GM13977 (cell line): ENCODE data around the gene OTUB2.

Source experiments
- DNase-seq: peaks from one replicate; pipeline ENCODE4 v3.0.0; 2012; ENCODE audit warnings: low spot score
- in situ Hi-C: fragments of 300-500 bp; cut with MboI; formaldehyde crosslinking; loops from one replicate; pipeline ENCODE4 v1.12.0; 2022; ENCODE audit warnings: low sequenced_read_pairs, low pct_unique_long_range_greater_than_20kb, mixed read lengths, inconsistent platforms; ENCODE audit not compliant: unreplicated experiment
- TF ChIP-seq, protein P1 (sequence below): IDR thresholded peaks from 2 replicates; pipeline ENCODE4 v1.5.1; 2012; ENCODE audit warnings: mild to moderate bottlenecking, control low read depth; ENCODE audit not compliant: insufficient read depth; ENCODE audit errors: extremely low read depth, missing control alignments

The OTUB2 gene

GRCh38 chr14:94001016-94001415 is 25.1 kb upstream of the OTUB2 start:
- TF ChIP-seq, protein P1, sequence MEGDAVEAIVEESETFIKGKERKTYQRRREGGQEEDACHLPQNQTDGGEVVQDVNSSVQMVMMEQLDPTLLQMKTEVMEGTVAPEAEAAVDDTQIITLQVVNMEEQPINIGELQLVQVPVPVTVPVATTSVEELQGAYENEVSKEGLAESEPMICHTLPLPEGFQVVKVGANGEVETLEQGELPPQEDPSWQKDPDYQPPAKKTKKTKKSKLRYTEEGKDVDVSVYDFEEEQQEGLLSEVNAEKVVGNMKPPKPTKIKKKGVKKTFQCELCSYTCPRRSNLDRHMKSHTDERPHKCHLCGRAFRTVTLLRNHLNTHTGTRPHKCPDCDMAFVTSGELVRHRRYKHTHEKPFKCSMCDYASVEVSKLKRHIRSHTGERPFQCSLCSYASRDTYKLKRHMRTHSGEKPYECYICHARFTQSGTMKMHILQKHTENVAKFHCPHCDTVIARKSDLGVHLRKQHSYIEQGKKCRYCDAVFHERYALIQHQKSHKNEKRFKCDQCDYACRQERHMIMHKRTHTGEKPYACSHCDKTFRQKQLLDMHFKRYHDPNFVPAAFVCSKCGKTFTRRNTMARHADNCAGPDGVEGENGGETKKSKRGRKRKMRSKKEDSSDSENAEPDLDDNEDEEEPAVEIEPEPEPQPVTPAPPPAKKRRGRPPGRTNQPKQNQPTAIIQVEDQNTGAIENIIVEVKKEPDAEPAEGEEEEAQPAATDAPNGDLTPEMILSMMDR = no peak
- in situ Hi-C loops = loop anchor here (5.0 kb wide), 1 partner anchor 59 kb away; no protein-coding TSS in a partner anchor
- no peak for DNase-seq

DNA sequence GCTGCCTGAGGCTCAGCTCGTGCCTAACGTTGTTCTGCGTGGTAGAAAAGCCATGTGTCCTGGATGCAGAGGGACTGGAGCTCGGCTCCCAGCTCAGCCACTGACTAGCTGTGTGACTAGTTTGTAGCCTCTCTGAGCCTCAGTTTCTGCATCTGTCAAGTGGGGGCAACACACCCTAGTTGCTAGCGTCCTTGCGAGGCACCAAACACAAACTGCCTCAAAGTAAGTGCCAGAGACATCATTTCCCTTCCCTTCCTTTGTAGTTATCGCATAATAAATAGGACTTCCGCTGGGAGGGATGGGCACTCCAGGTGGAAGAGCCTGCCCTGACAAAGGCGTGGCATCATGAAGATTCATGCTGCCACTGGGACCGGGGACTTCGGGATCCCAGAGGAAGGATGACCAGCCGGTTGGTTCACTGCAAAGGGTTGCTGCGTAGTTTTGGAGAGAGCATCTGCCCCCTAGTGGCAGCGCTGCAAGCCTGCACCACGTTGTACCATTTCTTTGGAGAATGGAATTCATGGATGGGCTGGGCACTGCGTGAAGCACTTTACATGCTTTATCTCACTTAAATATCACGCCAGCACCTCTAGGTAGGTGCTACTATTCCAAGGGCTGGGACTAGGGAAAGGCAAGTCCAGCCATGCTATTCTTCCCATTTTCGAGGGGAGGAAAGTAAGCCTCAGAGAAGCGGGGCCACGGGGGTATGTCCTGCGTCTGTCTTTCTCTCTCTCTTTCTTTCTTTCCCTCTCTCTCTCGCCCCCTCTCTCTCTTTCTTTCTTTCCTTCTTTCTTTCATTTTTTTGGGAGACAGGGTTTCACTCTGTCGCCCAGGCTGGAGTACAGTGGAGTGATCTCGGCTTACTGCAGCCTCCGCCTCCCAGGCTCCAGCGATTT is 24.4 kb upstream of the OTUB2 start:
- in situ Hi-C loops = loop anchor here (5.0 kb wide), 1 partner anchor 59 kb away; no protein-coding TSS in a partner anchor
- TF ChIP-seq, protein P1 = peak; percentile 97
- peak; percentile 79 for DNase-seq

DNA sequence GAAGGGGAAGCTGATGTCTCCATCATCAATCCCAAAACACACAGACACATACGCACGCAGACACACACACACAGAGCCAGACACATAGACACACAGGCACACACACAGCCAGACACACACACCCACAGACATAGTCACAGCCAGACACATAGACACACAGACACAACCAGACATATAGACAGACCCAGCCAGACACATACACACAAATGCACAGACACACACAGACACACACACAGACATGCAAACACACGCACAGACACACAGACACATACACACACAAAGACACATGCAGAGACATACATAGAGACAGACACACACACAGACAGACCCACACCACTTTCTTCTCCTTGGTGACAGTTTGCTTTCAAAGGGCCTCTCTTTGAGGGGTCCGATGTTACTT is 22.7 kb upstream of the OTUB2 start:
- DNase-seq = no peak
- TF ChIP-seq, protein P1 = no peak
- in situ Hi-C loops = loop anchor here (5.0 kb wide), 1 partner anchor 61 kb away; no protein-coding TSS in a partner anchor

- in situ Hi-C loops = loop anchor here (5.0 kb wide), 1 partner anchor 62 kb away; no protein-coding TSS in a partner anchor
- no peak for DNase-seq
- TF ChIP-seq, protein P1 = no peak
Measured at GRCh38 chr14:94004015-94004414, 22.1 kb upstream of the OTUB2 start.

- TF ChIP-seq, protein P1 = peak; percentile 62
- peak; percentile 65 for DNase-seq
- in situ Hi-C loops = no loop called here
Measured at GRCh38 chr14:94005324-94006073, 20.6 kb upstream of the OTUB2 start.

DNA sequence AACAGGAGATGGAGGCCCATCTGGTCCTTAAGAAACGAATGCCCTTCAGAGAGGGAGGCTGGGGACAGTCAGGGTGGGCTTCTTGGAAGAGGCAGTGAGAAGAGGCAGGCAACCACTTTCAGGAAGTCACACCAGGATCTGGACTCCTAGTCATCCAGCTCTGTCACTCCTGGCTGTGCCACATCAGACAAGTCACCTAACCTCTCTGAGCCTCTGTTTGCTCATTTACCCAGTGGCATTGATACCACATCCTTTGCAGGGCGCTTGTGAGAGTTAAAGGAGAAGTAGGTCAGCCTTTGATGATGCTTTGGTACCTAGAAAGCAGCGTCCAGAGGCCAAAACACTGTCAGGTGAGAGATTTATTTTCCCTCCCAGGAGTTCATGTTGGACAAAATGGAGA is 17.9 kb upstream of the OTUB2 start:
- in situ Hi-C loops = no loop called here
- TF ChIP-seq, protein P1 = no peak
- no peak for DNase-seq
